HEK293 (cell line): Measurements from ENCODE around the gene UGGT1.

Source experiments
- ZBTB20 ChIP-seq: fragments of 450-650 bp; formaldehyde crosslinking; IDR thresholded peaks from 2 replicates; pipeline ENCODE4 v1.5.1; 2016; ENCODE audit warnings: missing biosample characterization, missing genetic modification characterization
- ZNF23 ChIP-seq: fragments of 450-650 bp; formaldehyde crosslinking; IDR thresholded peaks from 2 replicates; pipeline ENCODE4 v1.5.1; 2016; ENCODE audit warnings: missing biosample characterization, missing genetic modification characterization, borderline replicate concordance
- ZNF530 ChIP-seq: fragments of 450-650 bp; formaldehyde crosslinking; IDR thresholded peaks from 2 replicates; pipeline ENCODE4 v1.5.1; 2016; ENCODE audit warnings: low read depth, missing biosample characterization, missing genetic modification characterization
- TF ChIP-seq, protein P1 (sequence below): fragments of 450-650 bp; formaldehyde crosslinking; IDR thresholded peaks from 2 replicates; pipeline ENCODE4 v1.5.1; 2016; ENCODE audit warnings: missing biosample characterization, missing genetic modification characterization
- TF ChIP-seq, protein P2 (sequence below): fragments of 450-650 bp; formaldehyde crosslinking; IDR thresholded peaks from 2 replicates; pipeline ENCODE4 v1.5.1; 2016; ENCODE audit warnings: missing biosample characterization, missing genetic modification characterization

DNA sequence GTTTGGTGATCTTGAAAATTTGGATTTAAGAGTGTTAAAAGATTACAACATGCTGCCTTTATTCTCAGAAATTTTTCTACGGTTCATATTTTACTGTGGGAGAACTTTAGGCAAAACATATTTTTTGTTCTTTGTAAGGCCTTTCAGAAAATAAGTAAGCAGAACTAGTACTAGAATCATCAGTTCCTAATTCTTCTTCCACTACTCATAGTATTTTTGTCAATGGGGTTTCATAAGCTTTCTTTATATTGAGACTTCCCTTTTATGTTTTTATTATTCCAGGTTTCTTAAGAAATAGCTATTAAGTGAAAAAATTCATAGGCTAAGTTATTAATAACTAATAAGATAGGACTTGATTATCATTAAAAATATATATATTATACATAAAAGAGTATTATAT, 12.4 kb downstream of the UGGT1 start:
- TF ChIP-seq ZNF530 = no peak
- TF ChIP-seq ZBTB20 (tag by site-specific recombination) = no peak
- TF ChIP-seq ZNF23 (tag by site-specific recombination) = no peak
- TF ChIP-seq, protein P1, sequence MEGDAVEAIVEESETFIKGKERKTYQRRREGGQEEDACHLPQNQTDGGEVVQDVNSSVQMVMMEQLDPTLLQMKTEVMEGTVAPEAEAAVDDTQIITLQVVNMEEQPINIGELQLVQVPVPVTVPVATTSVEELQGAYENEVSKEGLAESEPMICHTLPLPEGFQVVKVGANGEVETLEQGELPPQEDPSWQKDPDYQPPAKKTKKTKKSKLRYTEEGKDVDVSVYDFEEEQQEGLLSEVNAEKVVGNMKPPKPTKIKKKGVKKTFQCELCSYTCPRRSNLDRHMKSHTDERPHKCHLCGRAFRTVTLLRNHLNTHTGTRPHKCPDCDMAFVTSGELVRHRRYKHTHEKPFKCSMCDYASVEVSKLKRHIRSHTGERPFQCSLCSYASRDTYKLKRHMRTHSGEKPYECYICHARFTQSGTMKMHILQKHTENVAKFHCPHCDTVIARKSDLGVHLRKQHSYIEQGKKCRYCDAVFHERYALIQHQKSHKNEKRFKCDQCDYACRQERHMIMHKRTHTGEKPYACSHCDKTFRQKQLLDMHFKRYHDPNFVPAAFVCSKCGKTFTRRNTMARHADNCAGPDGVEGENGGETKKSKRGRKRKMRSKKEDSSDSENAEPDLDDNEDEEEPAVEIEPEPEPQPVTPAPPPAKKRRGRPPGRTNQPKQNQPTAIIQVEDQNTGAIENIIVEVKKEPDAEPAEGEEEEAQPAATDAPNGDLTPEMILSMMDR (tag by site-specific recombination) = no peak
- TF ChIP-seq, protein P2, sequence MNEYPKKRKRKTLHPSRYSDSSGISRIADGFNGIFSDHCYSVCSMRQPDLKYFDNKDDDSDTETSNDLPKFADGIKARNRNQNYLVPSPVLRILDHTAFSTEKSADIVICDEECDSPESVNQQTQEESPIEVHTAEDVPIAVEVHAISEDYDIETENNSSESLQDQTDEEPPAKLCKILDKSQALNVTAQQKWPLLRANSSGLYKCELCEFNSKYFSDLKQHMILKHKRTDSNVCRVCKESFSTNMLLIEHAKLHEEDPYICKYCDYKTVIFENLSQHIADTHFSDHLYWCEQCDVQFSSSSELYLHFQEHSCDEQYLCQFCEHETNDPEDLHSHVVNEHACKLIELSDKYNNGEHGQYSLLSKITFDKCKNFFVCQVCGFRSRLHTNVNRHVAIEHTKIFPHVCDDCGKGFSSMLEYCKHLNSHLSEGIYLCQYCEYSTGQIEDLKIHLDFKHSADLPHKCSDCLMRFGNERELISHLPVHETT (tag by site-specific recombination) = no peak
